Measurements from ENCODE around the gene TSC22D4. TPM values are rescaled to one million over a fixed set of nuclear protein-coding genes. Genes with fewer than 3 reads are reported as not detected.
"Not testable (repeated sequence)": the region's sequence is repeated elsewhere in the genome, so short reads cannot be mapped to it uniquely, and the experiment has no call there.

Gene TSC22D4
- 100 to 1,000 TPM; 128 to 129 TPM for total RNA-seq
- polyA plus RNA-seq = 10 to 100 TPM; 30.3 to 35.9 (median 31.0) TPM
- 44.9 to 97.1 (median 70.4) reads per million in 6 experiments for total RNA-seq

- H3K4me3 Mint-ChIP-seq = peak within 1 kb of the TSS; percentile 88 to 100 (median 93)
- no peaks in the 10 kb centered on the region for H3K27me3 Mint-ChIP-seq
- H3K4me1 Mint-ChIP-seq = peaks cover 15 to 51% (median 48%) of the 10 kb centered on the region in 4 donors
- ATAC-seq = peak; percentile 74 to 76
- POLR2A ChIA-PET = interaction anchor here (0.5 to 5.9 kb wide), 22 partner anchors 8 to 657 kb away, joined by 3 to 60 read pairs (median 7); partner anchors contain the start of genes FBXO24, LRCH4, MEPCE and MOSPD3
- H3K9me3 Mint-ChIP-seq = peaks cover 0 to 2% (median 0%) of the 10 kb centered on the region in 9 donors
- DNase-seq = peak; percentile 85 to 98 (median 95)
- peaks cover 0 to 27% (median 0%) of the 10 kb centered on the region in 3 donors for H3K36me3 Mint-ChIP-seq
- H3K27ac Mint-ChIP-seq = peak within 1 kb of the TSS; percentile 78 to 96 (median 88)
These were observed at the start of gene TSC22D4 for GRCh38 chr7:100478958-100479660. TSS of gene TSC22D4 (minus strand) at chr7:100479214. CDS start at chr7:100478038, 1,176 bp downstream.

- not testable (repeated sequence) for H3K27me3 Mint-ChIP-seq, H3K4me3 Mint-ChIP-seq, H3K36me3 Mint-ChIP-seq, H3K4me1 Mint-ChIP-seq, H3K27ac Mint-ChIP-seq, ATAC-seq, H3K9me3 Mint-ChIP-seq, DNase-seq
- POLR2A ChIA-PET = interaction anchor here (1.0 to 1.8 kb wide), 3 partner anchors 12 to 38 kb away, joined by 5 to 7 read pairs (median 5); no protein-coding TSS in a partner anchor
These were observed 49.3 kb upstream of the TSC22D4 start for GRCh38 chr7:100528108-100528866.

- ATAC-seq, H3K36me3 Mint-ChIP-seq, H3K4me1 Mint-ChIP-seq, DNase-seq, POLR2A ChIA-PET, H3K27ac Mint-ChIP-seq, H3K27me3 Mint-ChIP-seq, H3K4me3 Mint-ChIP-seq, H3K9me3 Mint-ChIP-seq: not testable (repeated sequence)
These were observed 44.2 kb upstream of the TSC22D4 start for GRCh38 chr7:100523192-100523591.

GRCh38 chr7:100521909-100522593 lies 43.0 kb upstream of the TSC22D4 start:
- H3K9me3 Mint-ChIP-seq, DNase-seq, H3K27ac Mint-ChIP-seq, H3K36me3 Mint-ChIP-seq, H3K4me3 Mint-ChIP-seq, H3K27me3 Mint-ChIP-seq, ATAC-seq: not testable (repeated sequence)
- POLR2A ChIA-PET = interaction anchor here (0.5 to 0.6 kb wide), 2 partner anchors 11 to 37 kb away, joined by 5 to 6 read pairs; no protein-coding TSS in a partner anchor
- peaks cover 6 to 13% (median 8%) of the 10 kb centered on the region in 4 donors for H3K4me1 Mint-ChIP-seq

GRCh38 chr7:100521076-100521475 lies 42.1 kb upstream of the TSC22D4 start:
- no peak for DNase-seq
- H3K27me3 Mint-ChIP-seq = no peaks in the 10 kb centered on the region
- H3K4me1 Mint-ChIP-seq = peaks cover 11 to 22% (median 15%) of the 10 kb centered on the region in 4 donors
- POLR2A ChIA-PET = interaction anchor here (0.6 to 0.7 kb wide), 2 partner anchors 29 to 52 kb away, joined by 3 read pairs; no protein-coding TSS in a partner anchor
- H3K9me3 Mint-ChIP-seq = no peaks in the 10 kb centered on the region
- H3K4me3 Mint-ChIP-seq = no peak overlapping the region
- H3K36me3 Mint-ChIP-seq = no peaks in the 10 kb centered on the region
- no peak for ATAC-seq
- peak overlapping the region in 2 of 10 donors; percentile 12 to 48 for H3K27ac Mint-ChIP-seq

GRCh38 chr7:100520138-100520537 lies 41.1 kb upstream of the TSC22D4 start:
- ATAC-seq (no peak), DNase-seq (no peak)
- no peak overlapping the region for H3K4me3 Mint-ChIP-seq
- peak overlapping the region in 3 of 10 donors; percentile 21 to 53 (median 43) for H3K27ac Mint-ChIP-seq
- H3K27me3 Mint-ChIP-seq = no peaks in the 10 kb centered on the region
- H3K4me1 Mint-ChIP-seq = peaks cover 14 to 32% (median 25%) of the 10 kb centered on the region in 4 donors
- no peaks in the 10 kb centered on the region for H3K36me3 Mint-ChIP-seq
- POLR2A ChIA-PET = interaction anchor here (0.5 to 1.4 kb wide), 5 partner anchors 12 to 106 kb away, joined by 3 to 5 read pairs (median 4); no protein-coding TSS in a partner anchor
- no peaks in the 10 kb centered on the region for H3K9me3 Mint-ChIP-seq

- ATAC-seq (no peak), DNase-seq (no peak)
- Mint-ChIP-seq H3K4me1 (peaks cover 16 to 35% (median 28%) of the 10 kb centered on the region in 4 donors), H3K27ac (peak overlapping the region in 3 of 10 donors; percentile 21 to 43 (median 25)), H3K27me3 (no peaks in the 10 kb centered on the region), H3K9me3 (no peaks in the 10 kb centered on the region), H3K4me3 (no peak overlapping the region), H3K36me3 (no peaks in the 10 kb centered on the region)
- POLR2A ChIA-PET = interaction anchor here (0.5 to 1.4 kb wide), 4 partner anchors 13 to 107 kb away, joined by 3 to 5 read pairs (median 4); no protein-coding TSS in a partner anchor
These were observed 40.6 kb upstream of the TSC22D4 start for GRCh38 chr7:100519580-100519979.

GRCh38 chr7:100517305-100517704 lies 38.3 kb upstream of the TSC22D4 start:
- POLR2A ChIA-PET = interaction anchor here (0.8 to 2.5 kb wide), 6 partner anchors 14 to 43 kb away, joined by 3 to 12 read pairs (median 8); partner anchors contain the start of genes AGFG2 and TSC22D4
- H3K4me3 Mint-ChIP-seq = peak overlapping the region in 6 of 10 donors; percentile 30 to 48 (median 36)
- no peaks in the 10 kb centered on the region for H3K9me3 Mint-ChIP-seq
- peak overlapping the region in 4 of 10 donors; percentile 3 to 66 (median 52) for H3K27ac Mint-ChIP-seq
- ATAC-seq (no peak), DNase-seq (no peak)
- peaks cover 0 to 1% (median 0%) of the 10 kb centered on the region in 5 donors for H3K27me3 Mint-ChIP-seq
- H3K36me3 Mint-ChIP-seq = no peaks in the 10 kb centered on the region
- peaks cover 22 to 43% (median 36%) of the 10 kb centered on the region in 4 donors for H3K4me1 Mint-ChIP-seq

GRCh38 chr7:100516135-100516812 lies 37.3 kb upstream of the TSC22D4 start:
- POLR2A ChIA-PET = interaction anchor here (0.6 to 2.5 kb wide), 17 partner anchors 11 to 340 kb away, joined by 3 to 12 read pairs (median 5); partner anchors contain the start of genes AGFG2, FBXO24, LRCH4 and MOSPD3
- Mint-ChIP-seq H3K4me3 (peak overlapping the region; percentile 46 to 85 (median 69)), H3K36me3 (no peaks in the 10 kb centered on the region), H3K27me3 (peaks cover 0 to 1% (median 0%) of the 10 kb centered on the region in 5 donors), H3K9me3 (no peaks in the 10 kb centered on the region), H3K4me1 (peaks cover 21 to 43% (median 34%) of the 10 kb centered on the region in 4 donors), H3K27ac (peak overlapping the region; percentile 57 to 90 (median 79))
- peak; percentile 13 to 82 (median 57) for DNase-seq
- peak; percentile 96 to 98 for ATAC-seq

- H3K4me1 Mint-ChIP-seq = peaks cover 18 to 44% (median 37%) of the 10 kb centered on the region in 4 donors
- peaks cover 0 to 4% (median 0%) of the 10 kb centered on the region in 5 donors for H3K27me3 Mint-ChIP-seq
- POLR2A ChIA-PET = interaction anchor here (1.0 to 2.5 kb wide), 7 partner anchors 19 to 71 kb away, joined by 3 to 12 read pairs (median 6); partner anchors contain the start of genes AGFG2, FBXO24, LRCH4 and TSC22D4
- no peak for DNase-seq
- ATAC-seq = no peak
- peak overlapping the region in 4 of 10 donors; percentile 31 to 80 (median 60) for H3K27ac Mint-ChIP-seq
- peak overlapping the region in 6 of 10 donors; percentile 24 to 77 (median 60) for H3K4me3 Mint-ChIP-seq
- no peaks in the 10 kb centered on the region for H3K36me3 Mint-ChIP-seq
- H3K9me3 Mint-ChIP-seq = no peaks in the 10 kb centered on the region
These were observed 36.1 kb upstream of the TSC22D4 start for GRCh38 chr7:100515072-100515532.

Measured in naive thymus-derived CD8-positive, alpha-beta T cell (primary cell).